ENCODE results near the gene MAST3.
A peak's percentile ranks its signal among the peaks of the same experiment; 100 is the strongest.

Gene MAST3

DNA sequence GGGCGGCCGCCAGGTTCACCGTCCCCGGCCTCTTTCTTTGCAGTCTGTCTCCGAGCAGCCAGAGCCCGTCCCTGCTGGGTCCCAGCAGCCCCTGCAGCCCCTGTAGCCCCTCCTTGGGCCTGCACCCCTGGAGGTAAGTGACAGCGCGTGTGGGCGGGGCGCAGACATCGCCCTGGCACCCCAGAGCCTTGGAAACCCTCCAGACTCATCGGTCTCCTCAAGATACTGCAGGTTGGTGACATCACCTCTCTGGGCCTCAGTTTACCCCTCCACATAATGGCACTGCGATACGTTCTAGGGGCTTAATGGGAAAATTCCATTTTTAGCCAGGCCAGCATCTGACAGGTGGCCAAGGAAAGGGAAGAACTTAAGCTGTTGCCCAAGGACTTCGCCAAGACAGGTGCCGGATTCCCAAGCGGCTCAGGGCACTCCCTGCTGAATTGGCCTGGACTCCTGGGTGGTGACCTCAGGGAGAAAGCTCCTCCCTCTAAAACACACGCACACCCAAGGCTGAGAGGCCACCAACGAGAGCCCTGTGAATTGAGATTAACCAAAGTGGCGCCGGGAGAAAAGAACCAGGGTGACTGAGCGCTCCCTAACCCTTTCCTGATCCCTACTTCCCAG lies 13.1 kb downstream of the MAST3 start:
- TF ChIP-seq, protein P1, sequence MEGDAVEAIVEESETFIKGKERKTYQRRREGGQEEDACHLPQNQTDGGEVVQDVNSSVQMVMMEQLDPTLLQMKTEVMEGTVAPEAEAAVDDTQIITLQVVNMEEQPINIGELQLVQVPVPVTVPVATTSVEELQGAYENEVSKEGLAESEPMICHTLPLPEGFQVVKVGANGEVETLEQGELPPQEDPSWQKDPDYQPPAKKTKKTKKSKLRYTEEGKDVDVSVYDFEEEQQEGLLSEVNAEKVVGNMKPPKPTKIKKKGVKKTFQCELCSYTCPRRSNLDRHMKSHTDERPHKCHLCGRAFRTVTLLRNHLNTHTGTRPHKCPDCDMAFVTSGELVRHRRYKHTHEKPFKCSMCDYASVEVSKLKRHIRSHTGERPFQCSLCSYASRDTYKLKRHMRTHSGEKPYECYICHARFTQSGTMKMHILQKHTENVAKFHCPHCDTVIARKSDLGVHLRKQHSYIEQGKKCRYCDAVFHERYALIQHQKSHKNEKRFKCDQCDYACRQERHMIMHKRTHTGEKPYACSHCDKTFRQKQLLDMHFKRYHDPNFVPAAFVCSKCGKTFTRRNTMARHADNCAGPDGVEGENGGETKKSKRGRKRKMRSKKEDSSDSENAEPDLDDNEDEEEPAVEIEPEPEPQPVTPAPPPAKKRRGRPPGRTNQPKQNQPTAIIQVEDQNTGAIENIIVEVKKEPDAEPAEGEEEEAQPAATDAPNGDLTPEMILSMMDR (IDR thresholded peaks at IDR 0.05; ENCODE audit: low read depth, low read length, missing control alignments): no peak
- H3K4me3 ChIP-seq (ENCODE audit: low read depth, low read length): peak overlapping the region; percentile 84
- no peak for DNase-seq (ENCODE audit: low read depth)

DNA sequence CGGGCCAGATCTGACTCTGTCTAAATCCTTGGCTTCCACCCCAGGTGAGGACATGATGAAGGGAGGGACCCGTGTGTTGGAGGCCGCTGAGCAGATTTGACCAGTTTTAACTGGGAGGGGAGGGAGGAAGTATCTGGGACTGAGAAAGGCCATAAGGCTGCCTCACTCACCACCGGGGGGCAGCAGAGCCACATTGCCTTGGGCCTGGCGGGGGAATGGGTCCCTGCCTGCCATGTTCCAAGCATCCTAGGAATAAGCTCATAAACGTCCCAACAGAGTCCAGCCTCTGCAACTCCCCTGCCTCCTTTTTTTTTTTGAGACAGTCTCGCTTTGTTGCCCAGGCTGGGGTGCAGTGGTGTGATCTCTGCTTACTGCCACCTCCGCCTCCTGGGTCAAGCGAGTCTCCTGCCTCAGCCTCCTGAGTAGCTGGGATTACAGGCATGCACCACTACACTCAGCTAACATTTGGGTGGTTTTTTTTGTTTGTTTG lies 15.5 kb downstream of the MAST3 start:
- no peak overlapping the region for H3K4me3 ChIP-seq (ENCODE audit: low read depth, low read length)
- no peak for DNase-seq (ENCODE audit: low read depth)
- TF ChIP-seq, protein P1 (IDR thresholded peaks at IDR 0.05; ENCODE audit: low read depth, low read length, missing control alignments): peak; percentile 95

DNA sequence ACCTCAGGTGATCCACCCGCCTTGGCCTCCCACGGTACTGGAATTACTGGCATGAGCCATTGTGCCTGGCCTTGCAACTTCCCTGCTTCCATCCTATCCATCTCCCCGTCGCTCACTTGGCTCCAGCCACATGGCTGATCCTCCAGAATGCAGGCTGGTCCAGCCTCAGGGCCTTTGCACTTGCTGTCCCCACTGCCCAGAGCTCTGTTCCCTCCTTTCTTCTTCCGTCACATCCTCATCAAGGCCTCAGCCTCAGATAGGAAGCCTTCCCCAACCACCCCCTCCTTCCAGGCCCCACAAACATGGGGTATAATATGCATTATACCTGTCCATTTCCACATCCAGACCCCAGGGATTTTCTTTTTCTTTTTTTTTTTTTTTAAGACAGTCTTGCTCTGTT lies 16.2 kb downstream of the MAST3 start:
- TF ChIP-seq, protein P1 (IDR thresholded peaks at IDR 0.05; ENCODE audit: low read depth, low read length, missing control alignments): no peak
- DNase-seq (ENCODE audit: low read depth): no peak

DNA sequence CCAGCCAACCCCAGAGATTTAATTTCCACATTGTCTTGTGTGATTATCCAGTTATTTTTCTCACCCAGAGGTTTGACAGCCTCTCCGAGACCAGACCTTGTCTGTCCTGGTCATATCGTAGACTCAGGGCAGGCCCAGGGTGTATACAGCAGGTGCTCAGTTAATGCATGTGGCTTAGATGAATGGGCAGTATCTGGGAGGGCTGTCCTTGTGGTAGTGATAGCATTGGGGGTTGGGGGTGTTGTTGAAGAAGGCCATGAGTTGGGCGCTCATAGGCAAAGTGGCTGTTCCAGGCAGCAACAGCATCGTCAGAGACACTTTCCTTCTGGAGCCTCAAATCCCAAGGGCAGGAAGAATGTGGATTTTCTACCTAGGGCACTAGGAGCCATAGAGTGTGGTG lies 16.9 kb downstream of the MAST3 start:
- TF ChIP-seq, protein P1 (IDR thresholded peaks at IDR 0.05; ENCODE audit: low read depth, low read length, missing control alignments): no peak
- no peak overlapping the region for H3K4me3 ChIP-seq (ENCODE audit: low read depth, low read length)
- DNase-seq (ENCODE audit: low read depth): no peak

More for the DNA sequence above, 16.2 kb downstream of the MAST3 start:
- H3K4me3 ChIP-seq (ENCODE audit: low read depth, low read length): no peak overlapping the region

DNA sequence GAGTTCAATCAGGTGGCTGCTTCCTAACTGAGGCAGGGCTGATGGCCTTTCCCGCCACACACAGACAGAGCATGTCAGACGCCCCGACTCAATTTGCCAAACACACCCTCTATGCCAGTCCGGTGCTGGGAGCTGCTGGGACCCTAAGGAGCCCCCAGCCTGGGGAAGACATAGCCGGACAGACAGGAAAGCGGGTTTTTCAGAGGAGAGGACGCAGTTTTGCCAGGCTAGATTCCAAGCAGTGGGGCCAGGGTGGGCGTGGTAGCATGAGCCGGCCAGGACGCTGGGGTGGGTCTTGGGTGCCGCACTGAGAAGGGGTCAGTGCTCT lies 19.8 kb downstream of the MAST3 start:
- H3K4me3 ChIP-seq (ENCODE audit: low read depth, low read length): peak overlapping the region; percentile 26; the same call in 1 of the 2 replicates
- TF ChIP-seq, protein P1 (IDR thresholded peaks at IDR 0.05; ENCODE audit: low read depth, low read length, missing control alignments): no peak
- DNase-seq (ENCODE audit: low read depth): no peak

DNA sequence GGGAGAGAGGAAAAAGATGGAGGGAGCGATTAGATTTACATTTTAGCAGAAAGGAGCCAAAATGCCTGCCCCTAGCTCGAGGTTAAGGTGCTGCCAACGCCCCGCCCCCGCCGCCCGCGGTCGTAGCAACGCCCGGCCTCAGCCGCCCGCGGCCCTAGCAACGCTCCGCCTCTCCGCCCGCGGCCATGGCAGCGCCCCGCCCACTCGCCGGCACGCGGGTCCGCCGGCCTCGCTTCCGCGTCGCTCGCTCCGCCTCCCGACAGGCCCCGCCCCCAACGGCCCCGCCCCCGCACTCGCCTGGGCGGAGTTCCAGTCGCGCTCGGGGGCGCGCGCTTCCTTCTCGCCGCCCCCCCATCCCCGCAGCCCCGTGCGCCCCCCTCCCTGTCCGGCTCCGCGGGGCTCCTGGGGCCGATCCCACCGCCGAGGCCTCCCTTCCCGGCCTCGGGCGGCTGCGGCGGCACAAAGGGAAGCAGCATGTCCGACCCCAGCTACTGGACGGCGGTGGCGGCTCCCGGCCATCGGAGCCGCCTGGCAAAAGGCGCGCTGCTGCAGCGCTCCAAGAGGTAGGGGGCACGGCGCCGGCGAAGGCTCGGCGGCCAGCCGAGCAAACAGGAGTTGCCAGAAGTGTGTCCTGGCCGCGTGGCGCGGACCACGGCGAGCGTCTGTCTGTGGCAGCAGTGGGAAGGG lies 20.3 kb downstream of the MAST3 start:
- no peak for DNase-seq (ENCODE audit: low read depth)
- TF ChIP-seq, protein P1 (IDR thresholded peaks at IDR 0.05; ENCODE audit: low read depth, low read length, missing control alignments): peak; percentile 7
- H3K4me3 ChIP-seq (ENCODE audit: low read depth, low read length): peak overlapping the region; percentile 81
